Activated B cell treated with CpG ODN at 0.5 μM for 24 hours (primary cell): ENCODE measurements around the gene LYRM1. TPM values are rescaled to one million over a fixed set of nuclear protein-coding genes. Genes with fewer than 3 reads are reported as not detected.

Experiments used
- ATAC-seq: fragments of 200-7000 bp; cut with Tn5 transposase; one replicate; pipeline ENCODE4 v1.10.0; 2021; ENCODE audit warnings: low read depth, mild to moderate bottlenecking, moderate library complexity
- CTCF ChIA-PET: fragments of 350-600 bp; sonication (Branson Sonifier 250); formaldehyde crosslinking; loops from one replicate; lab custom pipeline; 2021; ENCODE audit warnings: antibody characterized with exemption; lab: Charles Lee
- POLR2A ChIA-PET: fragments of 350-600 bp; sonication (Branson Sonifier 250); formaldehyde crosslinking; loops from one replicate; lab custom pipeline; 2021; ENCODE audit warnings: antibody characterized with exemption; lab: Charles Lee
- DNase-seq: peaks from one replicate; pipeline ENCODE4 v3.0.0; 2022
- H3K27ac Mint-ChIP-seq: one replicate; pipeline ENCODE4 v1.8.0; 2020; ENCODE audit warnings: mixed read lengths
- H3K27me3 Mint-ChIP-seq: one replicate; pipeline ENCODE4 v1.8.0; 2021; ENCODE audit warnings: mixed read lengths
- H3K36me3 Mint-ChIP-seq: one replicate; pipeline ENCODE4 v1.8.0; 2021; ENCODE audit warnings: low read depth, mixed read lengths
- H3K4me1 Mint-ChIP-seq: one replicate; pipeline ENCODE4 v1.8.0; 2021; ENCODE audit warnings: mixed read lengths
- H3K4me3 Mint-ChIP-seq: one replicate; pipeline ENCODE4 v1.8.0; 2020; ENCODE audit warnings: mild to moderate bottlenecking, mixed read lengths
- H3K9me3 Mint-ChIP-seq: one replicate; pipeline ENCODE4 v1.8.0; 2020; ENCODE audit warnings: mixed read lengths
- CTCF ChIP-seq: fragments of 200-600 bp; IDR thresholded peaks from one replicate; pipeline ENCODE4 v1.8.0; 2022; ENCODE audit warnings: antibody characterized with exemption, mild to moderate bottlenecking
- intact Hi-C: fragments of 100-400 bp; cut with micrococcal nuclease; formaldehyde crosslinking; loops from one replicate; pipeline ENCODE4 v1.15.1; 2024
- total RNA-seq: library from RNA; stranded (reverse); gene quantifications from 2 replicates; pipeline ENCODE4 v1.2.3, GENCODE V29; 2022

Gene LYRM1
- total RNA-seq, 1 donor from 2014 or later, result 20.7 TPM

GRCh38 chr16:20930365-20930690 is 29.8 kb downstream of the LYRM1 start:
- TF ChIP-seq CTCF, result no peak

GRCh38 chr16:20931066-20931600 is 30.6 kb downstream of the LYRM1 start:
- H3K36me3 Mint-ChIP-seq, result no peaks in the 10 kb centered on the region
- no peaks in the 10 kb centered on the region for H3K9me3 Mint-ChIP-seq
- intact Hi-C loops, result no loop called here
- ChIA-PET POLR2A (no interaction called here), CTCF (no interaction called here)
- no peak overlapping the region for H3K4me3 Mint-ChIP-seq
- H3K4me1 Mint-ChIP-seq, result no peaks in the 10 kb centered on the region
- ATAC-seq (no peak), DNase-seq (no peak)
- no peak for TF ChIP-seq CTCF
- H3K27me3 Mint-ChIP-seq, result no peaks in the 10 kb centered on the region
- no peak overlapping the region for H3K27ac Mint-ChIP-seq

More at GRCh38 chr16:20930365-20930690, 29.8 kb downstream of the LYRM1 start:
- H3K4me1 Mint-ChIP-seq, result no peaks in the 10 kb centered on the region
- ChIA-PET CTCF (no interaction called here), POLR2A (no interaction called here)
- no peak for DNase-seq
- H3K36me3 Mint-ChIP-seq, result peaks cover 5% of the 10 kb centered on the region
- no peaks in the 10 kb centered on the region for H3K9me3 Mint-ChIP-seq
- intact Hi-C loops, result no loop called here
- H3K4me3 Mint-ChIP-seq, result no peak overlapping the region
- no peak for ATAC-seq
- H3K27me3 Mint-ChIP-seq, result no peaks in the 10 kb centered on the region
- H3K27ac Mint-ChIP-seq, result no peak overlapping the region

GRCh38 chr16:20933589-20933988 is 33.0 kb downstream of the LYRM1 start:
- CTCF ChIA-PET, result no interaction called here
- DNase-seq (no peak), ATAC-seq (no peak)
- Mint-ChIP-seq H3K27me3 (no peaks in the 10 kb centered on the region), H3K4me1 (no peaks in the 10 kb centered on the region), H3K4me3 (no peak overlapping the region), H3K36me3 (no peaks in the 10 kb centered on the region), H3K9me3 (no peaks in the 10 kb centered on the region), H3K27ac (no peak overlapping the region)
- POLR2A ChIA-PET, result no interaction called here
- TF ChIP-seq CTCF, result no peak
- intact Hi-C loops, result no loop called here

- no peaks in the 10 kb centered on the region for H3K9me3 Mint-ChIP-seq
- DNase-seq (no peak), ATAC-seq (no peak)
- no peak for TF ChIP-seq CTCF
- H3K27ac Mint-ChIP-seq, result no peak overlapping the region
- CTCF ChIA-PET, result no interaction called here
- no peaks in the 10 kb centered on the region for H3K36me3 Mint-ChIP-seq
- H3K4me3 Mint-ChIP-seq, result no peak overlapping the region
- H3K27me3 Mint-ChIP-seq, result no peaks in the 10 kb centered on the region
- POLR2A ChIA-PET, result interaction anchor here (0.7 kb wide), 1 partner anchor 574 kb away, joined by 3 read pairs; no protein-coding TSS in a partner anchor
- intact Hi-C loops, result no loop called here
- peaks cover 2% of the 10 kb centered on the region for H3K4me1 Mint-ChIP-seq
Measured at GRCh38 chr16:20937736-20938135, 37.2 kb downstream of the LYRM1 start.

- no peak for ATAC-seq
- Mint-ChIP-seq H3K36me3 (no peaks in the 10 kb centered on the region), H3K4me1 (peaks cover 2% of the 10 kb centered on the region), H3K9me3 (no peaks in the 10 kb centered on the region), H3K27ac (no peak overlapping the region), H3K27me3 (no peaks in the 10 kb centered on the region), H3K4me3 (no peak overlapping the region)
- ChIA-PET POLR2A (interaction anchor here (0.6 kb wide), 2 partner anchors 34 to 317 kb away, joined by 5 to 6 read pairs; no protein-coding TSS in a partner anchor), CTCF (no interaction called here)
- no peak for TF ChIP-seq CTCF
- intact Hi-C loops, result no loop called here
- DNase-seq, result no peak
Measured at GRCh38 chr16:20938426-20938825, 37.9 kb downstream of the LYRM1 start.
